GM12875 (cell line): ENCODE results near the gene RAB30.

Experiments
- H3K4me3 ChIP-seq: one replicate; pipeline ENCODE4 v1.5.1; 2011; ENCODE audit warnings: low read depth, low read length, control low read depth
- CTCF ChIP-seq: IDR thresholded peaks from 2 replicates; pipeline ENCODE4 v1.5.1; 2011; ENCODE audit warnings: low read depth, mild to moderate bottlenecking, control low read depth, inconsistent platforms, low read length, moderate library complexity, borderline replicate concordance; ENCODE audit not compliant: insufficient read depth

RAB30 gene

GRCh38 chr11:83070731-83071566, 748 bp downstream of the RAB30 start:
- TF ChIP-seq CTCF, result no peak

GRCh38 chr11:83070044-83070701, 1.5 kb downstream of the RAB30 start:
- no peak overlapping the region for H3K4me3 ChIP-seq
- TF ChIP-seq CTCF, result no peak

More at GRCh38 chr11:83070731-83071566, 748 bp downstream of the RAB30 start:
- H3K4me3 ChIP-seq, result peak overlapping the region; percentile 58

GRCh38 chr11:83069441-83070043, 2.2 kb downstream of the RAB30 start:
- TF ChIP-seq CTCF, result no peak
- H3K4me3 ChIP-seq, result no peak overlapping the region

GRCh38 chr11:83068568-83068967, 3.1 kb downstream of the RAB30 start:
- no peak overlapping the region for H3K4me3 ChIP-seq
- TF ChIP-seq CTCF, result no peak

- no peak overlapping the region for H3K4me3 ChIP-seq
- TF ChIP-seq CTCF, result no peak
These were observed 7.7 kb downstream of the RAB30 start for GRCh38 chr11:83064011-83064410.

GRCh38 chr11:83063073-83063754, 8.5 kb downstream of the RAB30 start:
- H3K4me3 ChIP-seq, result no peak overlapping the region
- TF ChIP-seq CTCF, result no peak
